Caco-2 (cell line): ENCODE measurements around the gene MRC2. TPM values are rescaled to one million over a fixed set of nuclear protein-coding genes. Genes with fewer than 3 reads are reported as not detected.

Source experiments
- BruUV-seq: library from RNA; stranded (reverse); fragments of 400-500 nt; replicated peaks from 2 replicates; lab custom pipeline; 2021; lab: Mats Ljungman, UMichigan
- CTCF ChIA-PET: fragments of 300-600 bp; sonication (Branson Sonifier 250); formaldehyde crosslinking; loops from one replicate; lab custom pipeline; 2022; ENCODE audit warnings: antibody characterized with exemption; lab: Charles Lee
- POLR2A ChIA-PET: fragments of 300-600 bp; sonication (Branson Sonifier 250); formaldehyde crosslinking; loops from one replicate; lab custom pipeline; 2022; ENCODE audit warnings: antibody characterized with exemption; lab: Charles Lee
- DNase-seq, 2 experiments: peaks; one replicate each; pipeline versions ENCODE4 v3.0.0 to v3.0.0-alpha.2; 2020 to 2022
- H3K27me3 ChIP-seq: replicated peaks from 2 replicates; pipeline ENCODE4 v1.6.0; 2011; ENCODE audit warnings: low read length; ENCODE audit not compliant: control insufficient read depth, insufficient read depth
- H3K36me3 ChIP-seq: 2 replicates; pipeline ENCODE4 v1.5.1; 2011; ENCODE audit warnings: low read length; ENCODE audit not compliant: control insufficient read depth, insufficient read depth
- H3K4me1 ChIP-seq: fragments of 250-450 bp; sonication (Bioruptor Pico); 2 replicates; pipeline ENCODE4 v1.5.1; 2020; ENCODE audit warnings: mild to moderate bottlenecking
- H3K4me3 ChIP-seq: 2 replicates; pipeline ENCODE4 v1.5.1; 2011; ENCODE audit warnings: low read depth, mild to moderate bottlenecking, control low read depth, low read length
- H3K9me3 ChIP-seq: fragments of 250-450 bp; sonication (Bioruptor Pico); 2 replicates; pipeline ENCODE4 v1.5.1; 2020; ENCODE audit warnings: mild to moderate bottlenecking, moderate library complexity
- H3K27ac Mint-ChIP-seq: one replicate; pipeline ENCODE4 v1.8.0; 2022; ENCODE audit warnings: mixed read lengths; ENCODE audit not compliant: unreplicated experiment
- H3K27me3 Mint-ChIP-seq: one replicate; pipeline ENCODE4 v1.8.0; 2022; ENCODE audit warnings: mixed read lengths; ENCODE audit not compliant: insufficient read depth, unreplicated experiment
- H3K36me3 Mint-ChIP-seq: one replicate; pipeline ENCODE4 v1.8.0; 2022; ENCODE audit warnings: mild to moderate bottlenecking, mixed read lengths; ENCODE audit not compliant: insufficient read depth, unreplicated experiment
- H3K4me1 Mint-ChIP-seq: one replicate; pipeline ENCODE4 v1.8.0; 2022; ENCODE audit warnings: low read depth, mixed read lengths; ENCODE audit not compliant: unreplicated experiment
- H3K4me3 Mint-ChIP-seq: one replicate; pipeline ENCODE4 v1.8.0; 2022; ENCODE audit warnings: mild to moderate bottlenecking, moderate library complexity, mixed read lengths; ENCODE audit not compliant: unreplicated experiment
- H3K9me3 Mint-ChIP-seq: one replicate; pipeline ENCODE4 v1.8.0; 2022; ENCODE audit warnings: mixed read lengths; ENCODE audit not compliant: unreplicated experiment
- intact Hi-C: fragments of 100-400 bp; cut with micrococcal nuclease; formaldehyde crosslinking; loops from one replicate; pipeline ENCODE4 v1.10.0; 2022; ENCODE audit not compliant: unreplicated experiment
- total RNA-seq: library from RNA; stranded (reverse); gene quantifications from 2 replicates; pipeline ENCODE4 v1.2.3, GENCODE V29; 2022
- TF ChIP-seq, protein P1 (sequence below), 2 experiments: fragments of 200-600 bp in 1 of 2; IDR thresholded peaks; 1 replicate in 1 of 2; 2 replicates in 1 of 2; pipeline versions ENCODE4 v1.5.1 to v1.8.0; 2011 to 2022; ENCODE audit warnings: antibody characterized with exemption in 1 of 2, control low read depth in 1 of 2, inconsistent platforms in 1 of 2, low read depth in 1 of 2, low read length in 1 of 2, mild to moderate bottlenecking in 1 of 2, moderate library complexity in 1 of 2; ENCODE audit not compliant: insufficient read depth in 1 of 2, severe bottlenecking in 1 of 2, unreplicated experiment in 1 of 2

The MRC2 gene
- total RNA-seq, 1 experiment from 2014 or later: 7.0 TPM

- H3K4me1 ChIP-seq: no peaks in the 10 kb centered on the region
- H3K36me3 ChIP-seq: no peaks in the 10 kb centered on the region
- H3K4me3 ChIP-seq: no peak overlapping the region
- DNase-seq: no peak
- BruUV-seq: no TSS peak
- H3K27ac Mint-ChIP-seq: no peak overlapping the region
- no peaks in the 10 kb centered on the region; the same call in none of the 2 replicates for H3K27me3 ChIP-seq
- no peaks in the 10 kb centered on the region for H3K4me1 Mint-ChIP-seq
- H3K36me3 Mint-ChIP-seq: no peaks in the 10 kb centered on the region
- H3K9me3 Mint-ChIP-seq: no peaks in the 10 kb centered on the region
- no peaks in the 10 kb centered on the region for H3K9me3 ChIP-seq
- ChIA-PET POLR2A (no interaction called here), CTCF (no interaction called here)
- peaks cover 12% of the 10 kb centered on the region for H3K27me3 Mint-ChIP-seq
- intact Hi-C loops: no loop called here
- no peak overlapping the region for H3K4me3 Mint-ChIP-seq
- TF ChIP-seq, protein P1, sequence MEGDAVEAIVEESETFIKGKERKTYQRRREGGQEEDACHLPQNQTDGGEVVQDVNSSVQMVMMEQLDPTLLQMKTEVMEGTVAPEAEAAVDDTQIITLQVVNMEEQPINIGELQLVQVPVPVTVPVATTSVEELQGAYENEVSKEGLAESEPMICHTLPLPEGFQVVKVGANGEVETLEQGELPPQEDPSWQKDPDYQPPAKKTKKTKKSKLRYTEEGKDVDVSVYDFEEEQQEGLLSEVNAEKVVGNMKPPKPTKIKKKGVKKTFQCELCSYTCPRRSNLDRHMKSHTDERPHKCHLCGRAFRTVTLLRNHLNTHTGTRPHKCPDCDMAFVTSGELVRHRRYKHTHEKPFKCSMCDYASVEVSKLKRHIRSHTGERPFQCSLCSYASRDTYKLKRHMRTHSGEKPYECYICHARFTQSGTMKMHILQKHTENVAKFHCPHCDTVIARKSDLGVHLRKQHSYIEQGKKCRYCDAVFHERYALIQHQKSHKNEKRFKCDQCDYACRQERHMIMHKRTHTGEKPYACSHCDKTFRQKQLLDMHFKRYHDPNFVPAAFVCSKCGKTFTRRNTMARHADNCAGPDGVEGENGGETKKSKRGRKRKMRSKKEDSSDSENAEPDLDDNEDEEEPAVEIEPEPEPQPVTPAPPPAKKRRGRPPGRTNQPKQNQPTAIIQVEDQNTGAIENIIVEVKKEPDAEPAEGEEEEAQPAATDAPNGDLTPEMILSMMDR (IDR thresholded peaks at IDR 0.05; ENCODE audit: insufficient read depth in 1 of 2, low read depth in 1 of 2, low read length in 1 of 2, severe bottlenecking in 1 of 2, unreplicated experiment in 1 of 2): no peak
Measured at GRCh38 chr17:62739645-62740388, 112.3 kb downstream of the MRC2 start.

- Mint-ChIP-seq H3K27me3 (peaks cover 8% of the 10 kb centered on the region), H3K4me3 (no peak overlapping the region), H3K36me3 (no peaks in the 10 kb centered on the region), H3K4me1 (no peaks in the 10 kb centered on the region), H3K9me3 (no peaks in the 10 kb centered on the region), H3K27ac (no peak overlapping the region)
- POLR2A ChIA-PET: no interaction called here
- H3K9me3 ChIP-seq: no peaks in the 10 kb centered on the region
- H3K4me3 ChIP-seq: no peak overlapping the region
- BruUV-seq: no TSS peak
- no peaks in the 10 kb centered on the region for H3K4me1 ChIP-seq
- no peak for DNase-seq
- H3K27me3 ChIP-seq: no peaks in the 10 kb centered on the region; the same call in none of the 2 replicates
- intact Hi-C loops: no loop called here
- H3K36me3 ChIP-seq: no peaks in the 10 kb centered on the region
- CTCF ChIA-PET: interaction anchor here (0.6 kb wide), 1 partner anchor 49 kb away, joined by 3 read pairs; no protein-coding TSS in a partner anchor
- TF ChIP-seq, protein P1 (IDR thresholded peaks at IDR 0.05; ENCODE audit: insufficient read depth in 1 of 2, low read depth in 1 of 2, low read length in 1 of 2, severe bottlenecking in 1 of 2, unreplicated experiment in 1 of 2): no peak
Measured at GRCh38 chr17:62741290-62741689, 113.8 kb downstream of the MRC2 start.

Other genes with a start within 250 kb of the MRC2 start
- not detected in 2 replicates for gene EFCAB3, start 247.1 kb upstream of the MRC2 start, total RNA-seq
- gene METTL2A, start 203.8 kb upstream of the MRC2 start, total RNA-seq: 29.6 and 31.4 TPM in 2 replicates
- 60.4 and 68.8 TPM in 2 replicates for gene TLK2, start 148.8 kb upstream of the MRC2 start, total RNA-seq
- not detected in 2 replicates for gene MARCHF10, start 180.6 kb downstream of the MRC2 start, total RNA-seq